GM18502 (cell line): ENCODE measurements around the gene IRF2.
A peak's percentile ranks its signal among the peaks of the same experiment; 100 is the strongest.

Experiments
- ATAC-seq: cut with Tn5 transposase; IDR thresholded peaks from one replicate; pipeline ENCODE4 v1.9.1; 2021; ENCODE audit warnings: mild to moderate bottlenecking; ENCODE audit not compliant: unreplicated experiment, poor library complexity

The IRF2 gene

GRCh38 chr4:184373886-184374405, 100.4 kb downstream of the IRF2 start:
- no peak for ATAC-seq

- ATAC-seq = no peak
Measured at GRCh38 chr4:184371390-184371787, 103.0 kb downstream of the IRF2 start.

GRCh38 chr4:184370711-184371389, 103.5 kb downstream of the IRF2 start:
- ATAC-seq = no peak

GRCh38 chr4:184369871-184370270, 104.5 kb downstream of the IRF2 start:
- ATAC-seq = no peak

- ATAC-seq = no peak
Measured at GRCh38 chr4:184368731-184369130, 105.6 kb downstream of the IRF2 start.

- ATAC-seq = no peak
Measured at GRCh38 chr4:184368290-184368689, 106.1 kb downstream of the IRF2 start.

- ATAC-seq = peak; percentile 49
Measured at GRCh38 chr4:184364100-184364921, 110.0 kb downstream of the IRF2 start.

GRCh38 chr4:184363258-184363657, 111.1 kb downstream of the IRF2 start:
- no peak for ATAC-seq

- ATAC-seq = no peak
Measured at GRCh38 chr4:184362396-184362795, 112.0 kb downstream of the IRF2 start.

GRCh38 chr4:184361443-184361842, 112.9 kb downstream of the IRF2 start:
- no peak for ATAC-seq

GRCh38 chr4:184359888-184360287, 114.5 kb downstream of the IRF2 start:
- ATAC-seq = no peak

- ATAC-seq = no peak
Measured at GRCh38 chr4:184358521-184359232, 115.7 kb downstream of the IRF2 start.

- no peak for ATAC-seq
Measured at GRCh38 chr4:184357772-184358171, 116.6 kb downstream of the IRF2 start.

- no peak for ATAC-seq
Measured at GRCh38 chr4:184357165-184357564, 117.2 kb downstream of the IRF2 start.

- ATAC-seq = no peak
Measured at GRCh38 chr4:184356366-184356765, 118.0 kb downstream of the IRF2 start.

- no peak for ATAC-seq
Measured at GRCh38 chr4:184355857-184356256, 118.5 kb downstream of the IRF2 start.

- no peak for ATAC-seq
Measured at GRCh38 chr4:184355111-184355604, 119.2 kb downstream of the IRF2 start.

- ATAC-seq = no peak
Measured at GRCh38 chr4:184352891-184353290, 121.5 kb downstream of the IRF2 start.

GRCh38 chr4:184351560-184352451, 122.5 kb downstream of the IRF2 start:
- no peak for ATAC-seq

- ATAC-seq = no peak
Measured at GRCh38 chr4:184350964-184351363, 123.4 kb downstream of the IRF2 start.
